ENCODE measurements around the gene BOC. TPM values are rescaled to one million over a fixed set of nuclear protein-coding genes. Genes with fewer than 3 reads are reported as not detected.

The BOC gene
- polyA plus RNA-seq, 3 donors from 2014 or later, result not detected

DNA sequence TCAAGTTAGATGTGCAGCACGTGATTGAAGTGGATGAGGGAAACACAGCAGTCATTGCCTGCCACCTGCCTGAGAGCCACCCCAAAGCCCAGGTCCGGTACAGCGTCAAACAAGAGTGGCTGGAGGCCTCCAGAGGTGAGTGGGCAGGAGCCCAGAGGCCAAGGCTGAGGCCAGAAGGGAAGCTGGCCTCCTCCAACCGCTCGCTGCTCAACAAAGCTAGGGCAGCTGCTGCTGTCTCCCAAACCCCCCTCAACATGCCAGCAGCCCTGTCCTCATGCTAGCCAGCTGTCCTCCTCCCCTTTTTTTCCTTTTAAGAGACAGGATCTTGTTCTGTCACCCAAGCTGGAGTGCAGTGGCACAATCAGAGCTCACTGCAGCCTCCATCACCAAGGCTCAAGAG lies 57.0 kb downstream of the BOC start:
- H3K4me1 Mint-ChIP-seq, result no peaks in the 10 kb centered on the region
- H3K36me3 Mint-ChIP-seq, result no peaks in the 10 kb centered on the region
- H3K27ac Mint-ChIP-seq, result no peak overlapping the region
- H3K4me3 Mint-ChIP-seq, result no peak overlapping the region
- H3K9me3 Mint-ChIP-seq, result no peaks in the 10 kb centered on the region
- no peak for DNase-seq
- peaks cover 0 to 5% (median 3%) of the 10 kb centered on the region in 3 donors for H3K27me3 Mint-ChIP-seq (ENCODE audit: low read depth in 3 of 3)

DNA sequence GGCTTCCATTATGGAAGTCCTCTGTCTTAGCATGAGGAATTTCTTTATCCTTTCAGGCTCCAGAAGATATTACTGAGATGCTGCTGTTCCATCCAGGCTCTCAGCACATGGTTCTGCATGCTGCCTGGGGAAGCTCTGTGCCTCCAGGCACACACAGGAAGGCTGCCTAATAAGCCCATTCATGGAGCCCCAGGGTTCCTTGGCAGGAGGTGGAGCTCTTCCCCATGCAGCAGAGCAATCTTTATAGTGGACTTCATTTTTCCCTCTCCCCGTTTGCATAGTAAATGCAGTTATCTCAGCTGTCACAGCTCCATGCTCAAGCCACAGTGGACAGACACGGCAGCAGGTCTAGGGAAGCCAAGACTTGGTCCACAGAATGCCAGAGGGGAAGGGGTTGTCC lies 57.6 kb downstream of the BOC start:
- H3K27ac Mint-ChIP-seq, result no peak overlapping the region
- no peak overlapping the region for H3K4me3 Mint-ChIP-seq
- no peak for DNase-seq
- no peaks in the 10 kb centered on the region for H3K4me1 Mint-ChIP-seq
- no peaks in the 10 kb centered on the region for H3K36me3 Mint-ChIP-seq
- no peaks in the 10 kb centered on the region for H3K9me3 Mint-ChIP-seq
- H3K27me3 Mint-ChIP-seq (ENCODE audit: low read depth in 3 of 3), result peaks cover 0 to 5% (median 3%) of the 10 kb centered on the region in 3 donors

DNA sequence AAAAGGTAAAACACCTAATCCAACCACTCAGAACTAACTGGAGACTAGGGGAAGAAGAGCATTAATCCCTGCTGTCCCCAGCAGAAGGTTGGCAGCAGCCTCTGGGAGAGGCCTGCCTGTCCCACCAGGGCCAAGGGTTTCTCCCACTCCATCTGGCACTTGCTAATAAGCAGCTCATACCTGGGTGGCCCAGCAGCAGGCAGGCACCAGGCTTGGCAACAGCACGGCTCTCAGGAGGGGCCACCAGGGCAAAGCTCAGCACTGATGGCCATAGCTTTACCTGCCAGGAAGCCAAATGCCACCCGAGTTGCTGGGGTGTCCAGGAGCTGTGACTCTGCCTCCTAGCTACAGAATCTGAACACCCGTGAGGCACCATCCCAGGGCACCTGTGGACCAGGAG lies 58.3 kb downstream of the BOC start:
- H3K9me3 Mint-ChIP-seq, result no peaks in the 10 kb centered on the region
- H3K4me3 Mint-ChIP-seq, result no peak overlapping the region
- H3K36me3 Mint-ChIP-seq, result no peaks in the 10 kb centered on the region
- no peak overlapping the region for H3K27ac Mint-ChIP-seq
- H3K27me3 Mint-ChIP-seq (ENCODE audit: low read depth in 3 of 3), result peaks cover 0 to 5% (median 3%) of the 10 kb centered on the region in 3 donors
- no peaks in the 10 kb centered on the region for H3K4me1 Mint-ChIP-seq
- DNase-seq, result no peak

DNA sequence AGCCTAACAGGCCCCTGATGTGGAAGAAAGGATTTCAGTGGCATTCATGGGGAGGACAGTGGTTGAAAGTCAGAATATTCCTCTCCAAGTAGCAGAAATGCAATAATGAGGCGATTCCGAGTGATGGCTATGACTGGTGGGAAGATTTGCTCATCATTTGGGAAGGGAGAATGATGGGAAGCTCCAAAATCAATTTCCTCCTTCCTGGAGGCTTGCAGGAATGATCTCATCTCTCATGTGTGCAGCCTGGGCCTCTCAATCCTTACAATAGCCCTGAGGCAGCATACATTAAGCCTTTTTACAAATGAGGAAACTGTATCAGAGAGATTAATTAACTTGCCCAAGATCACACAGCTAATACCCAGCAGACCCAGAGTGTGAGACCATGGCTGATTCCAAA lies 58.7 kb downstream of the BOC start:
- no peak for DNase-seq
- H3K36me3 Mint-ChIP-seq, result no peaks in the 10 kb centered on the region
- no peaks in the 10 kb centered on the region for H3K4me1 Mint-ChIP-seq
- H3K27me3 Mint-ChIP-seq (ENCODE audit: low read depth in 3 of 3), result peaks cover 0 to 5% (median 5%) of the 10 kb centered on the region in 3 donors
- H3K27ac Mint-ChIP-seq, result no peak overlapping the region
- no peak overlapping the region for H3K4me3 Mint-ChIP-seq
- no peaks in the 10 kb centered on the region for H3K9me3 Mint-ChIP-seq

DNA sequence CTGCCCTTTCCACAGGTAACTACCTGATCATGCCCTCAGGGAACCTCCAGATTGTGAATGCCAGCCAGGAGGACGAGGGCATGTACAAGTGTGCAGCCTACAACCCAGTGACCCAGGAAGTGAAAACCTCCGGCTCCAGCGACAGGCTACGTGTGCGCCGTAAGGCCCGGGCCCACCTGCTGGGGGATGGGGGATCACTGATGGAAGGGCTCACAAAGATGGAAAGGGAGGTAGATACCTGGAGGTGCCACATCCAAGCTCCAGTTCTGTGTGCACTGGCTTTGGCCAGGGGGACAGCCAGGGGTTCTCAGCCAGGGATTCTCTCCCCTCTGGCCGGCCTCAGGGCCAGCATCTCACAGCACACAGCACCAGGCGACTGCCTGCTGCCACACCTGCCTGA lies 59.4 kb downstream of the BOC start:
- H3K9me3 Mint-ChIP-seq, result no peaks in the 10 kb centered on the region
- H3K36me3 Mint-ChIP-seq, result no peaks in the 10 kb centered on the region

DNA sequence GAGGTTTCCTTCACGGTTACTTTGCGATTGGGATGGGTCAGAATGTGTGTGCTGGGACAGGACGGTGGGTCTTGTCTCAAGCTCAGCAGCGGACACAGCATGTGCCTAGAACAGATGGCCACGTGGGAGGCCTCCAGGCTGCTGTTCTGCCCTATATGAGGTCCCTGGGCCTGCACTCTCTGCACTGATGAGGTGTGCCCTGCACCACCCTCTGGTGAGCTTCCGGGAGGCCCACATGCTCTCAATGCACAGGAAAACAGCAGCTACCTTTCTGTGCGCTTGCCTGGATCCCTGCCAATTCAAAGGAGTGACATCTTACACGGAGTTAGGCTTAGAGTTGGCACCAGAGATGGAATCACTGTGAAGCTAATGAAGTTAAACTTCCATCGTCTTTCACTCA lies 59.8 kb downstream of the BOC start:
- H3K27ac Mint-ChIP-seq, result no peak overlapping the region
- peaks cover 6 to 7% of the 10 kb centered on the region in 2 donors for H3K4me1 Mint-ChIP-seq

More for the DNA sequence above, 59.4 kb downstream of the BOC start:
- no peak overlapping the region for H3K27ac Mint-ChIP-seq
- H3K27me3 Mint-ChIP-seq (ENCODE audit: low read depth in 3 of 3), result peaks cover 0 to 5% (median 5%) of the 10 kb centered on the region in 3 donors
- DNase-seq, result no peak
- no peak overlapping the region for H3K4me3 Mint-ChIP-seq
- peaks cover 2 to 3% of the 10 kb centered on the region in 2 donors for H3K4me1 Mint-ChIP-seq

DNA sequence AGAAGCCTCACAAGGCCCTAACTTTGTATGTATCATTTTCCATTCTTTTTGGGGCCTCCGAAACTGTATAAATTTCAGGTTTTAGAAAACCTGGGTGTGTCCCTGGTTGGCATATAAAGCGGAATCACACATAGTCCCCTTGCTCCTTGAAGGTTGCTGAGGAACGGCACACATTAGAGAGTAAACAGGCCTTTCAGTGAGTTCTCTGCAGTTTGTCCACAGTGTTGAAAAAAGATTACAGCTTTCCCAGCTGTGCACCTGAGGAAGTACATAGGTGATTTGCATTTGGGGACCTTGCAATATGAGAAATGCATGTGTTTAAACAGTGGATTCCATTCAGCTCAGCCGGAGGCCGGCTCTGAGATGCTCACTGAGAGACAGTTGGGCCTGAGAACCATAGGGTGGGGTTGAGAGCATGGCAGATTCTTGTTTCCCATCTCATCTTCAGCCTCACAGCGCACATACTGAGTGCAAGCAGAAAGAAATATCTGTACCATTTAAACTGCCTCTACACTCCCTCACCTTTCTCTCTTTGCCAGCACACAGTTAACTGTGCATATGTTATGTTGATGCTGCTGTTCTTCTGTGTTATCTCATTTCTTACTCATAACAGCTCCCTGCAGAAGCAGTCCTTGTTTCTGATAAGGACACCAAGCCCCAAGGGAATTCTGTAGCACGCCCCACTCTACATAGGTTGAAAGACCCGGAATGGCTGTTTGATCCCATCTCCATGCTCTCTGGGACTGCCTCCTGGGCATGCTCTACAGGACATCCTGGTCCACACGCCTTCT lies 60.4 kb downstream of the BOC start:
- Mint-ChIP-seq H3K27me3 (ENCODE audit: low read depth in 3 of 3) (peaks cover 0 to 5% (median 5%) of the 10 kb centered on the region in 3 donors), H3K4me3 (no peak overlapping the region), H3K9me3 (no peaks in the 10 kb centered on the region), H3K27ac (no peak overlapping the region), H3K4me1 (peaks cover 12 to 13% of the 10 kb centered on the region in 2 donors), H3K36me3 (no peaks in the 10 kb centered on the region)
- DNase-seq, result no peak

More for the DNA sequence above, 59.8 kb downstream of the BOC start:
- no peak overlapping the region for H3K4me3 Mint-ChIP-seq
- DNase-seq, result no peak
- H3K9me3 Mint-ChIP-seq, result no peaks in the 10 kb centered on the region
- H3K36me3 Mint-ChIP-seq, result no peaks in the 10 kb centered on the region
- H3K27me3 Mint-ChIP-seq (ENCODE audit: low read depth in 3 of 3), result peaks cover 0 to 5% (median 5%) of the 10 kb centered on the region in 3 donors

DNA sequence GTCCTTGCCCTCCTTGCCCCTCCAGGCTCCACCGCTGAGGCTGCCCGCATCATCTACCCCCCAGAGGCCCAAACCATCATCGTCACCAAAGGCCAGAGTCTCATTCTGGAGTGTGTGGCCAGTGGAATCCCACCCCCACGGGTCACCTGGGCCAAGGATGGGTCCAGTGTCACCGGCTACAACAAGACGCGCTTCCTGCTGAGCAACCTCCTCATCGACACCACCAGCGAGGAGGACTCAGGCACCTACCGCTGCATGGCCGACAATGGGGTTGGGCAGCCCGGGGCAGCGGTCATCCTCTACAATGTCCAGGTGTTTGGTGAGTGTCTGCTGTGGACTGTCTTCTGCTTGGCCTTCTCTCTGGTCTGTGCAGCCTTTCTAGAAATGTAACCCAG lies 61.0 kb downstream of the BOC start:
- peaks cover 0 to 5% (median 5%) of the 10 kb centered on the region in 3 donors for H3K27me3 Mint-ChIP-seq (ENCODE audit: low read depth in 3 of 3)
- H3K9me3 Mint-ChIP-seq, result no peaks in the 10 kb centered on the region
- no peak overlapping the region for H3K27ac Mint-ChIP-seq
- no peak for DNase-seq
- H3K4me3 Mint-ChIP-seq, result no peak overlapping the region
- H3K36me3 Mint-ChIP-seq, result no peaks in the 10 kb centered on the region
- H3K4me1 Mint-ChIP-seq, result peaks cover 18 to 19% of the 10 kb centered on the region in 2 donors

DNA sequence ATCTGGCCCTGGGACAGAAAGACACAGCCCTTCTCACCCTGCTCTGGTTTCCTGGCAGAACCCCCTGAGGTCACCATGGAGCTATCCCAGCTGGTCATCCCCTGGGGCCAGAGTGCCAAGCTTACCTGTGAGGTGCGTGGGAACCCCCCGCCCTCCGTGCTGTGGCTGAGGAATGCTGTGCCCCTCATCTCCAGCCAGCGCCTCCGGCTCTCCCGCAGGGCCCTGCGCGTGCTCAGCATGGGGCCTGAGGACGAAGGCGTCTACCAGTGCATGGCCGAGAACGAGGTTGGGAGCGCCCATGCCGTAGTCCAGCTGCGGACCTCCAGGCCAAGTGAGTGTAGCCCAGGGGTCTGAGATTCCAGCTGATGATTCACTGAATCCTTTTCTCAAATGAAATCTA lies 61.7 kb downstream of the BOC start:
- no peak for DNase-seq
- no peak overlapping the region for H3K27ac Mint-ChIP-seq
- H3K9me3 Mint-ChIP-seq, result no peaks in the 10 kb centered on the region
- peaks cover 0 to 4% (median 2%) of the 10 kb centered on the region in 3 donors for H3K27me3 Mint-ChIP-seq (ENCODE audit: low read depth in 3 of 3)
- peaks cover 21% of the 10 kb centered on the region in 2 donors for H3K4me1 Mint-ChIP-seq
- no peak overlapping the region for H3K4me3 Mint-ChIP-seq
- no peaks in the 10 kb centered on the region for H3K36me3 Mint-ChIP-seq

DNA sequence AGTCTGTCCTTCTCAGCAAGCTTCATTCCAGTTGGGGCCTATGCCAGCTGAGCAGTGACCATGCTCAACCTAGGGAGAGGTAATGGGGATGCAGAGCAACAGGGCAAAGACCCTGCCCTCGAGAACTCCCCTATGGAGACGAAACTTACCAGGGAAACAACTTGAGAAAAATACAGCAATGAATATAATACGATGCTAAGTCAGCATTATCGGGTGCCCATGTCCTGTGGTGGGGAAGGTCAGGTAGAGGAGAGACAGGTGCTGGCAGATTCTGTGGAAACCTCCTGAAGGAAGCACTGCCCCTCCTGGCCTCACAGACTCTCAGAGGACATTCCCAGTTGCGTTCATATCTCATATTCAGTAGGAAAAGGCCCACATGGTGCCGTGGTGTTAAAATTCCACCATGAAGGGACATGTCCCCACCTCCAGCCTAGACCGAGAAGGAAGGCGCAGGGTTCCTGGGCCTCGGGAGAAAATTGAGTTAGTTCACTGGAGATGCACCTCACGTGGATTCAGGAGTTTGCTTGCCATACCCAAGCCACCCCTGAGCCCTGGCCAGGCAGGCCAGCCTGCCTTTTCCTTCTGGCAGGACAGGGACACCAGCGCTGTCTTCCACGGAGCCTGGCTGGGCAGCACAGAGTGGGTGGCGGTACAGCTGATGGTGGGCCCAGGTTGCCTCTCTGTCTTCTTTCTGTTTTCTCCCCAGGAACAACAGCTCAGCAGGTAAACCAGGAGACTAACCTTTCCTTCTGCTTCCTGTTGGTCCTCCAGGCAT lies 62.4 kb downstream of the BOC start:
- Mint-ChIP-seq H3K36me3 (no peaks in the 10 kb centered on the region), H3K4me3 (no peak overlapping the region), H3K9me3 (no peaks in the 10 kb centered on the region), H3K27me3 (ENCODE audit: low read depth in 3 of 3) (peaks cover 0 to 2% (median 1%) of the 10 kb centered on the region in 3 donors), H3K27ac (no peak overlapping the region), H3K4me1 (peaks cover 21% of the 10 kb centered on the region in 2 donors)
- DNase-seq, result no peak

DNA sequence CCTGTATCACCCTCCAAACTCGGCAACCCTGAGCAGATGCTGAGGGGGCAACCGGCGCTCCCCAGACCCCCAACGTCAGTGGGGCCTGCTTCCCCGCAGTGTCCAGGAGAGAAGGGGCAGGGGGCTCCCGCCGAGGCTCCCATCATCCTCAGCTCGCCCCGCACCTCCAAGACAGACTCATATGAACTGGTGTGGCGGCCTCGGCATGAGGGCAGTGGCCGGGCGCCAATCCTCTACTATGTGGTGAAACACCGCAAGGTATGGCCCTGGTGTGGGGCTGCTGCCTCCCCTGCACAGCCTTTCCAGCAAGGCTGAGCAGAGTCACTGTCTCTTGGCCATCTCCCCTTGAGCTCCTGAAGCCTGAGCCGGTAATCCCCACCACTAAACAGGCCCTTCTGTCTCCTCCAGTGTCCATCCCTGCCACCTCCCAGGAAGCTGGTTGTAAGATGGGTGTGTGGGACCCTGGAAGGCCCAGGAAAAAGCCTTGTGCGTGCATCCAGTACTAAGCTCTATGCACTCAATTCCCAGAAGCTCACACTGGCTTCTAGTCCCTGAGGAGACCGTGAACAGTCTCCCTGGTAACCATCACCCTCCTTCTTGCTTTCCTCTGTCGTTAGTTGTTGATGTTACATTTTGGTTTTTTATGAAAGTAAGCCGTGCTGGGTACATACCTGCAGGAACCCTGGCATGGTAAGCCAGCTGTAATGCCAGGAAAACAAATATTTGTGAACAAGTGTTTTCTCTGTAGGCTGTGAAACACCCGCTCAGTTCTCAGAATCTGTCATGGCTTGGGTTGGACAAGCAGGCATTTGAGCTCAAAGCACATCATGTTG lies 63.3 kb downstream of the BOC start:
- DNase-seq, result no peak
- Mint-ChIP-seq H3K9me3 (no peaks in the 10 kb centered on the region), H3K36me3 (no peaks in the 10 kb centered on the region), H3K4me3 (no peak overlapping the region), H3K27me3 (ENCODE audit: low read depth in 3 of 3) (peaks cover 0 to 2% (median 1%) of the 10 kb centered on the region in 3 donors), H3K27ac (no peak overlapping the region), H3K4me1 (peaks cover 21% of the 10 kb centered on the region in 2 donors)

DNA sequence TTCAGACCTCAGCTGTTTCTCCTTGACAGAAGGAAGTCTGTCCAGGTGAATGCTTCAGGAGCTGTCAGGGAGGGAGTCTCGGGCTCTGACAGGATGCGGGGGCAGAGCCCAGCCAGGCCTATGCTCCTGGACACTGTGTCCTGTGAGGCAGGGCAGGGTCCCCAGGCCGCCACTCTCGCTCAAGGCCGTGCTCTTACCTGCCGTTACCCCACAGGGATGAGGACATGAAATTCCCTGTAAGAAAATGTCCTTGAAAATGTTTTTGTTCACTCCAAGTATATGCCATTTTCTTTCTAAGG lies 63.9 kb downstream of the BOC start:
- H3K27me3 Mint-ChIP-seq (ENCODE audit: low read depth in 3 of 3), result peaks cover 0 to 2% (median 1%) of the 10 kb centered on the region in 3 donors
- H3K4me1 Mint-ChIP-seq, result peaks cover 21% of the 10 kb centered on the region in 2 donors
- no peaks in the 10 kb centered on the region for H3K36me3 Mint-ChIP-seq
- no peak overlapping the region for H3K4me3 Mint-ChIP-seq
- DNase-seq, result no peak
- H3K9me3 Mint-ChIP-seq, result no peaks in the 10 kb centered on the region
- H3K27ac Mint-ChIP-seq, result no peak overlapping the region

DNA sequence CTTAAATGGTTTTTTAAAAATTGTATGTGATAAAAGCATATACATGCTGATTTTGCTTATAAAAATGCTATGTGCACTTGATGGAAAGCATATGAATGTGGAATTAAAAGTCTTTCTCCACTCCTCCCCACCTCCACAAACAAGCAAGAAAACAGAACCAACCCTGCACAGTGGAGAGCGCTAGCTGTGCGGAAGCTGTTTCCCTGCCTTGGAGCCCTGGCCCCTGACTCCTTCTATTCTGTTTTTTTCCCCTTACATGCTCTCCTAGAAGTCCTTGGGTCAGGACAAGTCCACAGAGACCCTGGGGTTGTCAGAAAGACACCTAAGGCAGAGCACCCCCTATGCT lies 64.2 kb downstream of the BOC start:
- peak overlapping the region in 3 of 5 donors; percentile 57 to 86 (median 79) for H3K4me3 Mint-ChIP-seq
- peaks cover 0 to 2% (median 1%) of the 10 kb centered on the region in 3 donors for H3K27me3 Mint-ChIP-seq (ENCODE audit: low read depth in 3 of 3)
- no peaks in the 10 kb centered on the region for H3K36me3 Mint-ChIP-seq
- no peaks in the 10 kb centered on the region for H3K9me3 Mint-ChIP-seq
- H3K4me1 Mint-ChIP-seq, result peaks cover 21% of the 10 kb centered on the region in 2 donors
- H3K27ac Mint-ChIP-seq, result peak overlapping the region in 2 of 6 donors; percentile 47 to 87
- DNase-seq, result no peak

Measured in immature natural killer cell (primary cell).